RWPE2 (cell line): Measurements from ENCODE around the gene GZMA.

Experiments
- ATAC-seq: fragments of 200-7000 bp; cut with Tn5 transposase; 3 replicates; pipeline ENCODE4 v1.9.1; 2021; ENCODE audit warnings: low read depth
- DNase-seq: peaks from one replicate; pipeline ENCODE4 v3.0.0-alpha.2; 2020; ENCODE audit warnings: low spot score
- H3K27ac ChIP-seq: fragments of 450-650 bp; 2 replicates; pipeline ENCODE4 v1.5.1; 2017; ENCODE audit warnings: mild to moderate bottlenecking; ENCODE audit not compliant: poor library complexity, severe bottlenecking
- H3K27me3 ChIP-seq: fragments of 250-450 bp; sonication (Bioruptor Pico); 2 replicates; pipeline ENCODE4 v1.5.1; 2021; ENCODE audit warnings: mild to moderate bottlenecking, moderate library complexity; ENCODE audit not compliant: insufficient read depth, poor library complexity, severe bottlenecking
- H3K36me3 ChIP-seq: fragments of 250-450 bp; sonication (Bioruptor Pico); 2 replicates; pipeline ENCODE4 v1.5.1; 2020; ENCODE audit warnings: low read depth, mild to moderate bottlenecking, moderate library complexity
- H3K4me1 ChIP-seq: fragments of 250-450 bp; sonication (Bioruptor Pico); 2 replicates; pipeline ENCODE4 v1.5.1; 2021; ENCODE audit warnings: mild to moderate bottlenecking, moderate library complexity; ENCODE audit not compliant: insufficient read depth, poor library complexity, severe bottlenecking
- H3K4me3 ChIP-seq: fragments of 250-450 bp; sonication (Bioruptor Pico); 2 replicates; pipeline ENCODE4 v1.5.1; 2021; ENCODE audit warnings: mild to moderate bottlenecking, moderate library complexity; ENCODE audit not compliant: severe bottlenecking
- H3K9me3 ChIP-seq: fragments of 250-450 bp; sonication (Bioruptor Pico); 2 replicates; pipeline ENCODE4 v1.5.1; 2021; ENCODE audit warnings: mild to moderate bottlenecking, moderate library complexity; ENCODE audit not compliant: severe bottlenecking
- TF ChIP-seq, protein P1 (sequence below): fragments of 450-650 bp; IDR thresholded peaks from one replicate; pipeline ENCODE4 v1.5.1; 2017; ENCODE audit warnings: mild to moderate bottlenecking, moderate library complexity; ENCODE audit not compliant: poor library complexity, severe bottlenecking

GZMA gene

DNA sequence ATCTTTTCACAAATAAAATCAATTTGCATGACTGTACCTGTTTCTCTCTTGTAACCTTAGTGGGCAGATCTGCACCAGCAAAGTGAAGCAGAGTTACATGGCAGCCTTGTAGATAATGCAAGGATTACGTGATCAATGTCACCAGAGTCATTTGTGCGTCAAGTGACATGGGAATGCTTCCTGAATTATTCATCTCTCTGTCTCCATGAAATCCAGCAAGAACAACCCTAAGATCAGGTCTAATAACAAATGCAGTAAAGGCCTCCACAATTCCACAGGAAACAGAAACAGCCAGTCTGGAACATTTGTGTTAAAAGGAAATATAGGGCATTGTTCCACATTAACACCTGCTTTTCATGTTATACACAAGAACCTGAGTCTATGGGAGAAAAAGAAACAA, 7.8 kb downstream of the GZMA start:
- H3K9me3 ChIP-seq: no peaks in the 10 kb centered on the region

GRCh38 chr5:55113327-55113726, 10.9 kb downstream of the GZMA start:
- DNase-seq (no peak), ATAC-seq (0 out of 3 replicates have a peak, but pooled peaks have one; percentile 25)
- H3K27ac ChIP-seq: no peak overlapping the region
- no peaks in the 10 kb centered on the region for H3K9me3 ChIP-seq
- H3K36me3 ChIP-seq: no peaks in the 10 kb centered on the region
- H3K4me1 ChIP-seq: no peaks in the 10 kb centered on the region
- H3K4me3 ChIP-seq: no peak overlapping the region
- TF ChIP-seq, protein P1, sequence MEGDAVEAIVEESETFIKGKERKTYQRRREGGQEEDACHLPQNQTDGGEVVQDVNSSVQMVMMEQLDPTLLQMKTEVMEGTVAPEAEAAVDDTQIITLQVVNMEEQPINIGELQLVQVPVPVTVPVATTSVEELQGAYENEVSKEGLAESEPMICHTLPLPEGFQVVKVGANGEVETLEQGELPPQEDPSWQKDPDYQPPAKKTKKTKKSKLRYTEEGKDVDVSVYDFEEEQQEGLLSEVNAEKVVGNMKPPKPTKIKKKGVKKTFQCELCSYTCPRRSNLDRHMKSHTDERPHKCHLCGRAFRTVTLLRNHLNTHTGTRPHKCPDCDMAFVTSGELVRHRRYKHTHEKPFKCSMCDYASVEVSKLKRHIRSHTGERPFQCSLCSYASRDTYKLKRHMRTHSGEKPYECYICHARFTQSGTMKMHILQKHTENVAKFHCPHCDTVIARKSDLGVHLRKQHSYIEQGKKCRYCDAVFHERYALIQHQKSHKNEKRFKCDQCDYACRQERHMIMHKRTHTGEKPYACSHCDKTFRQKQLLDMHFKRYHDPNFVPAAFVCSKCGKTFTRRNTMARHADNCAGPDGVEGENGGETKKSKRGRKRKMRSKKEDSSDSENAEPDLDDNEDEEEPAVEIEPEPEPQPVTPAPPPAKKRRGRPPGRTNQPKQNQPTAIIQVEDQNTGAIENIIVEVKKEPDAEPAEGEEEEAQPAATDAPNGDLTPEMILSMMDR: no peak
- peaks cover 3% of the 10 kb centered on the region for H3K27me3 ChIP-seq

More for the DNA sequence above, 7.8 kb downstream of the GZMA start:
- ATAC-seq (no peak), DNase-seq (no peak)
- no peaks in the 10 kb centered on the region for H3K36me3 ChIP-seq
- no peak overlapping the region for H3K27ac ChIP-seq
- H3K27me3 ChIP-seq: no peaks in the 10 kb centered on the region
- no peak overlapping the region for H3K4me3 ChIP-seq
- H3K4me1 ChIP-seq: no peaks in the 10 kb centered on the region
- TF ChIP-seq, protein P1: no peak

- no peak for ATAC-seq
- TF ChIP-seq, protein P1: no peak
- no peaks in the 10 kb centered on the region for H3K36me3 ChIP-seq
- no peak overlapping the region for H3K27ac ChIP-seq
- no peaks in the 10 kb centered on the region for H3K9me3 ChIP-seq
- no peaks in the 10 kb centered on the region for H3K4me1 ChIP-seq
- H3K4me3 ChIP-seq: no peak overlapping the region
- peaks cover 3% of the 10 kb centered on the region for H3K27me3 ChIP-seq
- DNase-seq: no peak
These were observed 11.6 kb downstream of the GZMA start for GRCh38 chr5:55114061-55114460.

GRCh38 chr5:55123365-55123764, 20.9 kb downstream of the GZMA start:
- no peaks in the 10 kb centered on the region for H3K36me3 ChIP-seq
- TF ChIP-seq, protein P1: no peak
- DNase-seq (no peak), ATAC-seq (no peak)
- no peak overlapping the region for H3K4me3 ChIP-seq
- no peaks in the 10 kb centered on the region for H3K9me3 ChIP-seq
- H3K27me3 ChIP-seq: no peaks in the 10 kb centered on the region
- H3K4me1 ChIP-seq: no peaks in the 10 kb centered on the region
- no peak overlapping the region for H3K27ac ChIP-seq

GRCh38 chr5:55134053-55134722, 31.7 kb downstream of the GZMA start:
- no peak for DNase-seq
- no peak for ATAC-seq
- Histone ChIP-seq H3K9me3 (no peaks in the 10 kb centered on the region), H3K27me3 (no peaks in the 10 kb centered on the region), H3K4me3 (no peak overlapping the region), H3K27ac (no peak overlapping the region), H3K36me3 (no peaks in the 10 kb centered on the region), H3K4me1 (no peaks in the 10 kb centered on the region)
- TF ChIP-seq, protein P1: no peak
